GM23338 (cell line): ENCODE measurements around the gene KDM6B.

Experiments used
- EZH2 ChIP-seq: fragments of 200-600 bp; sonication (generic); IDR thresholded peaks from one replicate; pipeline ENCODE4 v1.8.0; 2017; ENCODE audit warnings: antibody characterized with exemption, mild to moderate bottlenecking, low read depth; ENCODE audit not compliant: unreplicated experiment
- POLR2AphosphoS5 ChIP-seq: IDR thresholded peaks from 2 replicates; pipeline ENCODE4 v1.6.1; 2016; ENCODE audit warnings: antibody characterized with exemption, low read depth
- TF ChIP-seq, protein P1 (sequence below), 2 experiments: fragments of 200-600 bp in 1 of 2; sonication (generic) in 1 of 2; conservative IDR thresholded peaks; 2 replicates each; pipeline versions ENCODE4 v1.5.1 to v1.6.1; 2016 to 2017; ENCODE audit warnings: antibody characterized with exemption in 2 of 2, low read depth in 2 of 2, mild to moderate bottlenecking in 2 of 2, moderate library complexity in 1 of 2

DNA sequence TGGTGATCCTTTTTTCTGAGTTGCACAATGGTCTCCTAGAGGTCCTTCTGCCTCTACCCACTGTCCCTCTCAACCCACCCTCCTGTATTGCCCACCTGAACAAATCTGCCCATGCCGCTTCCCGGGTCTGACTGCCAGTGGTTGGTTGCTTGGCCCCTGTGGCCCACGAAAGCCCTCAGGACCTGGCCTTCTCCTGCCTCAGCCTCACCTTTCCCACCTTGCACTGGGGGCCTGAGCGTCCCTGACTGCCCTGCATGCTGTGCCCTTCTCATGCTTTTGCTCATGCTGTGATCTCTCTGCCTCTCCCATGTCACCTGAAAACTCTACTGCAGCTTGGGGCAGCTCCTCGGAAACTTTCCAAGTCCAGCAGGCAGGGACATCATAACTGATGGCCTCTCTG lies 13.8 kb upstream of the KDM6B start:
- TF ChIP-seq POLR2AphosphoS5 (no peak), EZH2 (no peak)
- TF ChIP-seq, protein P1, sequence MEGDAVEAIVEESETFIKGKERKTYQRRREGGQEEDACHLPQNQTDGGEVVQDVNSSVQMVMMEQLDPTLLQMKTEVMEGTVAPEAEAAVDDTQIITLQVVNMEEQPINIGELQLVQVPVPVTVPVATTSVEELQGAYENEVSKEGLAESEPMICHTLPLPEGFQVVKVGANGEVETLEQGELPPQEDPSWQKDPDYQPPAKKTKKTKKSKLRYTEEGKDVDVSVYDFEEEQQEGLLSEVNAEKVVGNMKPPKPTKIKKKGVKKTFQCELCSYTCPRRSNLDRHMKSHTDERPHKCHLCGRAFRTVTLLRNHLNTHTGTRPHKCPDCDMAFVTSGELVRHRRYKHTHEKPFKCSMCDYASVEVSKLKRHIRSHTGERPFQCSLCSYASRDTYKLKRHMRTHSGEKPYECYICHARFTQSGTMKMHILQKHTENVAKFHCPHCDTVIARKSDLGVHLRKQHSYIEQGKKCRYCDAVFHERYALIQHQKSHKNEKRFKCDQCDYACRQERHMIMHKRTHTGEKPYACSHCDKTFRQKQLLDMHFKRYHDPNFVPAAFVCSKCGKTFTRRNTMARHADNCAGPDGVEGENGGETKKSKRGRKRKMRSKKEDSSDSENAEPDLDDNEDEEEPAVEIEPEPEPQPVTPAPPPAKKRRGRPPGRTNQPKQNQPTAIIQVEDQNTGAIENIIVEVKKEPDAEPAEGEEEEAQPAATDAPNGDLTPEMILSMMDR (conservative IDR thresholded peaks at IDR 0.05; ENCODE audit: low read depth in 2 of 2): no peak
